ENCODE data around the gene HPN.

Gene HPN

GRCh38 chr19:35106898-35107541 is 65.5 kb downstream of the HPN start:
- no peak overlapping the region for H3K4me2 ChIP-seq (ENCODE audit: low read length)
- no peak overlapping the region for H3K9ac ChIP-seq (ENCODE audit: low read length)

DNA sequence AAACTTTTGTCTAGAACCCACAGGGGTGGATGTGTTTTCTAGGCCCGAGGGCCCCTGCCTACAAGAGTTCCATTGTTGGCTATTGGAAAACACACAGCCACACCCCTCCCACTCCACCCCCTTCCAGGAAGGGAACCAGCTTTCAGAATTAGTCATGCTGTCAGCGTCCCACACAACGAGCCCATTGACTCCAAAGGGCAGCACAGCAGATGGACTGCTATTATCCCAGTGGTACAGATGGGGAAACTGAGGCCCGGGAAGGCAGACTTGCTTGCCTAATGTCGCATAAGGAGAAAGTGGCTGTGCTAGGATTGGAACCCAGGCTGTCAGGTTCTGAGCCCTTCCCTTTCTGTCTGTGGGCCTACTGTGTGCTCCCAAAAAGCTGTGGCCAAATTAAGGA is 66.0 kb downstream of the HPN start:
- no peak overlapping the region for H3K4me3 ChIP-seq (ENCODE audit: low read length)
- TF ChIP-seq CTCF (IDR thresholded peaks at IDR 0.05; ENCODE audit: low read depth, low read length) (no peak), EZH2phosphoT487 (IDR thresholded peaks at IDR 0.05; ENCODE audit: low read depth) (no peak)
- no peaks in the 10 kb centered on the region for H3K4me1 ChIP-seq (ENCODE audit: low read length)
- H3K36me3 ChIP-seq (replicated peaks; ENCODE audit: low read depth, low read length), result no peaks in the 10 kb centered on the region
- no peaks in the 10 kb centered on the region for H3K79me2 ChIP-seq (ENCODE audit: low read length)
- H4K20me1 ChIP-seq (ENCODE audit: insufficient read depth, low read length), result no peaks in the 10 kb centered on the region
- no peaks in the 10 kb centered on the region for H3K9me3 ChIP-seq (ENCODE audit: insufficient read depth, low read length)
- H3K27ac ChIP-seq (ENCODE audit: low read length), result no peak overlapping the region
- peaks cover 4% of the 10 kb centered on the region; the same call in 1 of the 2 replicates for H3K27me3 ChIP-seq (ENCODE audit: low read depth, low read length)
- no peak overlapping the region for H3K4me2 ChIP-seq (ENCODE audit: low read length)
- no peak overlapping the region for H3K9ac ChIP-seq (ENCODE audit: low read length)
- no peak overlapping the region for H2AFZ ChIP-seq (ENCODE audit: low read depth, low read length)

More at GRCh38 chr19:35106898-35107541, 65.5 kb downstream of the HPN start:
- TF ChIP-seq CTCF (IDR thresholded peaks at IDR 0.05; ENCODE audit: low read depth, low read length), result no peak
- no peak for TF ChIP-seq EZH2phosphoT487 (IDR thresholded peaks at IDR 0.05; ENCODE audit: low read depth)
- Histone ChIP-seq H3K27ac (ENCODE audit: low read length) (no peak overlapping the region), H4K20me1 (ENCODE audit: insufficient read depth, low read length) (no peaks in the 10 kb centered on the region), H3K36me3 (replicated peaks; ENCODE audit: low read depth, low read length) (no peaks in the 10 kb centered on the region), H3K9me3 (ENCODE audit: insufficient read depth, low read length) (no peaks in the 10 kb centered on the region), H3K4me3 (ENCODE audit: low read length) (no peak overlapping the region), H3K4me1 (ENCODE audit: low read length) (no peaks in the 10 kb centered on the region), H3K27me3 (ENCODE audit: low read depth, low read length) (peaks cover 4% of the 10 kb centered on the region; the same call in 1 of the 2 replicates), H2AFZ (ENCODE audit: low read depth, low read length) (no peak overlapping the region), H3K79me2 (ENCODE audit: low read length) (no peaks in the 10 kb centered on the region)

GRCh38 chr19:35108730-35109129 is 67.2 kb downstream of the HPN start:
- Histone ChIP-seq H3K9ac (ENCODE audit: low read length) (no peak overlapping the region), H3K79me2 (ENCODE audit: low read length) (no peaks in the 10 kb centered on the region), H3K9me3 (ENCODE audit: insufficient read depth, low read length) (no peaks in the 10 kb centered on the region), H3K4me2 (ENCODE audit: low read length) (no peak overlapping the region), H3K4me1 (ENCODE audit: low read length) (no peaks in the 10 kb centered on the region), H3K27ac (ENCODE audit: low read length) (no peak overlapping the region), H4K20me1 (ENCODE audit: insufficient read depth, low read length) (no peaks in the 10 kb centered on the region), H3K36me3 (replicated peaks; ENCODE audit: low read depth, low read length) (no peaks in the 10 kb centered on the region), H3K4me3 (ENCODE audit: low read length) (no peak overlapping the region), H3K27me3 (ENCODE audit: low read depth, low read length) (peaks cover 4% of the 10 kb centered on the region; the same call in 1 of the 2 replicates), H2AFZ (ENCODE audit: low read depth, low read length) (no peak overlapping the region)
- TF ChIP-seq EZH2phosphoT487 (IDR thresholded peaks at IDR 0.05; ENCODE audit: low read depth), result no peak
- no peak for TF ChIP-seq CTCF (IDR thresholded peaks at IDR 0.05; ENCODE audit: low read depth, low read length)

DNA sequence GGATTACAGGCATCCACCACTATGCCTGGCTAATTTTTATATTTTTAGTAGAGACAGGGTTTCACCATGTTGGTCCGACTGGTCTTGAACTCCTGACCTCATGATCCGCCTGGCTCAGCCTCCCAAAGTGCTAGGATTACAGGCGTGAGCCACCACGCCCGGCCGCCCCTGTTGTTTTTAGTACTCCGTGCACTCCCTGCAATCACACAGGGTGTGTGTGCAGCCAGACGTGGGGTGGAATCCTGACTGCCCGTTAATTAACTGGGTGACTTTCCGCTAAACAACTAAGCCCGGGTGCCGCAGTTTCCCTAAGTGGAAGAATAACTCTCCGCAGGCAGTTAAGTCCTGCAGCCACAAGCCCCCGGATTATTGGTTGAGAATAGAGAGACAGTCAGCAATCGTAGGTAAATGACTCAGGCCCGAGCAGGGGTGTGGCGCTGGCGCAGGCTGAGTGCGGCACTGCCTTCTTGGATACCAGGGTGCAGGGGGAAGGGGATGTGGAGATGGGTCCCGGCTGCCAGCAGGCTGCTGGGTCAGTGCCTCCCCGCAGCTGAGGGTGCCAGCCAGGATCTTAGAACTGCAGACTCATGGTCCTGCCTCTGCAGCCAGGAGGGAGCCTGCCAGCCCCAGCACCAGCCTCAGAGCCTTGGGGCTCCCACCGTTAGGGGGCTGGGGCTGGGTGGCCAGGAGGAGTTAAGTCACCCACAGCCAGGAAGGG is 68.0 kb downstream of the HPN start:
- Histone ChIP-seq H3K27me3 (ENCODE audit: low read depth, low read length) (peaks cover 4% of the 10 kb centered on the region; the same call in 1 of the 2 replicates), H2AFZ (ENCODE audit: low read depth, low read length) (no peak overlapping the region), H3K36me3 (replicated peaks; ENCODE audit: low read depth, low read length) (no peaks in the 10 kb centered on the region), H3K9ac (ENCODE audit: low read length) (no peak overlapping the region), H3K79me2 (ENCODE audit: low read length) (no peaks in the 10 kb centered on the region), H3K4me1 (ENCODE audit: low read length) (no peaks in the 10 kb centered on the region), H3K4me2 (ENCODE audit: low read length) (no peak overlapping the region), H3K27ac (ENCODE audit: low read length) (no peak overlapping the region), H3K9me3 (ENCODE audit: insufficient read depth, low read length) (no peaks in the 10 kb centered on the region), H4K20me1 (ENCODE audit: insufficient read depth, low read length) (no peaks in the 10 kb centered on the region), H3K4me3 (ENCODE audit: low read length) (no peak overlapping the region)
- TF ChIP-seq CTCF (IDR thresholded peaks at IDR 0.05; ENCODE audit: low read depth, low read length) (no peak), EZH2phosphoT487 (IDR thresholded peaks at IDR 0.05; ENCODE audit: low read depth) (no peak)

Data from OCI-LY3 (cell line).